ENCODE measurements around the gene MITF. TPM values are rescaled to one million over a fixed set of nuclear protein-coding genes. Genes with fewer than 3 reads are reported as not detected.

The MITF gene
- total RNA-seq, 1 experiment from 2014 or later = 1.9 TPM

- Histone ChIP-seq H3K4me3 (replicated peaks in 1 of 2; ENCODE audit: low read depth in 1 of 2, low read length in 2 of 2) (no peak overlapping the region), H3K4me1 (ENCODE audit: control insufficient read depth in 1 of 2, insufficient read depth in 2 of 2, low read length in 2 of 2) (no peaks in the 10 kb centered on the region), H3K4me2 (ENCODE audit: low read length) (no peak overlapping the region), H4K20me1 (ENCODE audit: insufficient read depth) (no peaks in the 10 kb centered on the region), H3K9me2 (ENCODE audit: insufficient read depth) (no peaks in the 10 kb centered on the region), H3K36me3 (ENCODE audit: control insufficient read depth in 1 of 2, insufficient read depth in 2 of 2, low read length in 2 of 2) (no peaks in the 10 kb centered on the region), H3K79me2 (ENCODE audit: insufficient read depth, low read length) (no peaks in the 10 kb centered on the region), H3K9me3 (ENCODE audit: control insufficient read depth in 1 of 2, insufficient read depth in 1 of 2, low read depth in 1 of 2, low read length in 2 of 2) (no peaks in the 10 kb centered on the region), H2AFZ (ENCODE audit: low read depth, low read length, poor library complexity, severe bottlenecking) (no peak overlapping the region), H3K27ac (ENCODE audit: low read depth, low read length) (no peak overlapping the region), H3K27me3 (ENCODE audit: insufficient read depth, low read length) (no peaks in the 10 kb centered on the region), H3K9ac (ENCODE audit: low read length) (no peak overlapping the region)
- ATAC-seq = no peak
- intact Hi-C loops (cut with micrococcal nuclease) = no loop called here
- TF ChIP-seq SRF (IDR thresholded peaks at IDR 0.05; ENCODE audit: low read depth) (no peak), ELF1 (IDR thresholded peaks at IDR 0.05; ENCODE audit: borderline replicate concordance, low read depth) (no peak), ZNF274 (IDR thresholded peaks at IDR 0.05; ENCODE audit: low read depth, low read length) (no peak), ZFX (IDR thresholded peaks at IDR 0.05) (no peak), SP1 (IDR thresholded peaks at IDR 0.05; ENCODE audit: low read depth) (no peak), SIN3A (IDR thresholded peaks at IDR 0.05; ENCODE audit: low read depth) (no peak), TCF7L2 (IDR thresholded peaks at IDR 0.05; ENCODE audit: borderline replicate concordance, extremely low read depth, insufficient read depth, insufficient read length) (no peak), JUND (IDR thresholded peaks at IDR 0.05) (no peak), EZH2 (IDR thresholded peaks at IDR 0.05) (no peak)
- DNase-seq (ENCODE audit: low read depth, low spot score) = no peak
- BruUV-seq (replicated peaks) = no TSS peak
- POLR2A ChIA-PET = no interaction called here
- CTCF ChIA-PET = no interaction called here
- RAD21 ChIA-PET (ENCODE audit: low non-redundant PET in 1 of 2, low total read pairs in 2 of 2, uncharacterized antibody in 2 of 2, unreplicated experiment in 2 of 2) = no interaction called here
Measured at GRCh38 chr3:69941439-69942176, 202.3 kb downstream of the MITF start.

- H3K4me1 ChIP-seq (ENCODE audit: control insufficient read depth in 1 of 2, insufficient read depth in 2 of 2, low read length in 2 of 2) = no peaks in the 10 kb centered on the region
- H3K4me3 ChIP-seq (replicated peaks in 1 of 2; ENCODE audit: low read depth in 1 of 2, low read length in 2 of 2) = no peak overlapping the region
- H3K9me2 ChIP-seq (ENCODE audit: insufficient read depth) = no peaks in the 10 kb centered on the region
- no peaks in the 10 kb centered on the region for H4K20me1 ChIP-seq (ENCODE audit: insufficient read depth)
- H3K79me2 ChIP-seq (ENCODE audit: insufficient read depth, low read length) = no peaks in the 10 kb centered on the region
- ChIA-PET RAD21 (ENCODE audit: low non-redundant PET in 1 of 2, low total read pairs in 2 of 2, uncharacterized antibody in 2 of 2, unreplicated experiment in 2 of 2) (interaction anchor here in 1 of 2 experiments (0.5 kb wide), 1 partner anchor 253 kb away, joined by 3 read pairs; no protein-coding TSS in a partner anchor), CTCF (no interaction called here), POLR2A (no interaction called here)
- intact Hi-C loops (cut with micrococcal nuclease) = loop anchor here (5.0 kb wide), 1 partner anchor 823 kb away; the partner anchor contains the start of gene LMOD3
- H3K27ac ChIP-seq (ENCODE audit: low read depth, low read length) = no peak overlapping the region
- no TSS peak for BruUV-seq (replicated peaks)
- no peak for DNase-seq (ENCODE audit: low read depth, low spot score)
- H3K4me2 ChIP-seq (ENCODE audit: low read length) = no peak overlapping the region
- H2AFZ ChIP-seq (ENCODE audit: low read depth, low read length, poor library complexity, severe bottlenecking) = no peak overlapping the region
- no peak overlapping the region for H3K9ac ChIP-seq (ENCODE audit: low read length)
- H3K27me3 ChIP-seq (ENCODE audit: insufficient read depth, low read length) = no peaks in the 10 kb centered on the region
- no peaks in the 10 kb centered on the region for H3K36me3 ChIP-seq (ENCODE audit: control insufficient read depth in 1 of 2, insufficient read depth in 2 of 2, low read length in 2 of 2)
- no peaks in the 10 kb centered on the region for H3K9me3 ChIP-seq (ENCODE audit: control insufficient read depth in 1 of 2, insufficient read depth in 1 of 2, low read depth in 1 of 2, low read length in 2 of 2)
- no peak for ATAC-seq
- TF ChIP-seq CEBPB (IDR thresholded peaks at IDR 0.05; ENCODE audit: low read depth) (no peak), POLR2AphosphoS5 (IDR thresholded peaks at IDR 0.05; ENCODE audit: low read depth, low read length) (no peak), ATF3 (IDR thresholded peaks at IDR 0.05) (no peak), POLR2A (IDR thresholded peaks at IDR 0.05; ENCODE audit: borderline replicate concordance, extremely low read depth, insufficient read depth, insufficient read length) (no peak), YY1 (IDR thresholded peaks at IDR 0.05; ENCODE audit: extremely low read depth, insufficient replicate concordance, low read depth, low read length) (no peak), TCF7L2 (IDR thresholded peaks at IDR 0.05; ENCODE audit: borderline replicate concordance, extremely low read depth, insufficient read depth, insufficient read length) (no peak), REST (IDR thresholded peaks at IDR 0.05; ENCODE audit: low read depth) (no peak), ZFX (IDR thresholded peaks at IDR 0.05) (no peak), ELF1 (IDR thresholded peaks at IDR 0.05; ENCODE audit: borderline replicate concordance, low read depth) (no peak), MAX (IDR thresholded peaks at IDR 0.05) (no peak), EGR1 (IDR thresholded peaks at IDR 0.05; ENCODE audit: low read depth) (no peak), EZH2phosphoT487 (IDR thresholded peaks at IDR 0.05; ENCODE audit: borderline replicate concordance) (no peak)
Measured at GRCh38 chr3:69944931-69945493, 205.7 kb downstream of the MITF start.

Measured in HCT116 (cell line).